Astrocyte (in vitro differentiated cells and primary cell): ENCODE results near the gene RHEBL1. TPM values are rescaled to one million over a fixed set of nuclear protein-coding genes. Genes with fewer than 3 reads are reported as not detected.

Experiments
- DNase-seq: peaks from one replicate; pipeline ENCODE4 v3.0.0-alpha.2; 2010; ENCODE audit warnings: low read depth
- FAIRE-seq: peaks from 2 replicates; lab custom pipeline; 2011; peaks lifted over from hg19 to GRCh38; lab: Jason Lieb, UNC
- H2AFZ ChIP-seq: 2 replicates; pipeline ENCODE4 v1.6.0; 2012; ENCODE audit warnings: low read depth, low read length, inconsistent platforms
- H3K27ac ChIP-seq: 2 replicates; pipeline ENCODE4 v1.5.1; 2011; ENCODE audit warnings: low read depth, low read length, inconsistent platforms
- H3K27me3 ChIP-seq: 2 replicates; pipeline ENCODE4 v1.6.0; 2011; ENCODE audit warnings: low read length, inconsistent platforms; ENCODE audit not compliant: insufficient read depth
- H3K36me3 ChIP-seq: 2 replicates; pipeline ENCODE4 v1.5.1; 2011; ENCODE audit warnings: low read length, inconsistent platforms; ENCODE audit not compliant: insufficient read depth
- H3K4me1 ChIP-seq: 2 replicates; pipeline ENCODE4 v1.5.1; 2011; ENCODE audit warnings: low read length, inconsistent platforms; ENCODE audit not compliant: insufficient read depth
- H3K4me2 ChIP-seq: 2 replicates; pipeline ENCODE4 v1.6.0; 2012; ENCODE audit warnings: low read length, inconsistent platforms
- H3K4me3 ChIP-seq: 2 replicates; pipeline ENCODE4 v1.5.1; 2011; ENCODE audit warnings: low read depth, mild to moderate bottlenecking, low read length, inconsistent platforms; ENCODE audit not compliant: insufficient read depth
- H3K79me2 ChIP-seq: 2 replicates; pipeline ENCODE4 v1.6.0; 2012; ENCODE audit warnings: mild to moderate bottlenecking, low read length, inconsistent platforms; ENCODE audit not compliant: insufficient read depth
- H3K9ac ChIP-seq: 2 replicates; pipeline ENCODE4 v1.6.0; 2012; ENCODE audit warnings: mild to moderate bottlenecking, low read length, inconsistent platforms
- H3K9me3 ChIP-seq: 2 replicates; pipeline ENCODE4 v1.5.1; 2012; ENCODE audit warnings: low read depth, mild to moderate bottlenecking, low read length, inconsistent platforms; ENCODE audit not compliant: insufficient read depth
- H4K20me1 ChIP-seq: 2 replicates; pipeline ENCODE4 v1.6.0; 2012; ENCODE audit warnings: low read length, inconsistent platforms; ENCODE audit not compliant: insufficient read depth
- H3K27ac Mint-ChIP-seq: one replicate; pipeline ENCODE4 v1.8.0; 2021; ENCODE audit warnings: mild to moderate bottlenecking, mixed read lengths; ENCODE audit not compliant: unreplicated experiment
- H3K27me3 Mint-ChIP-seq: one replicate; pipeline ENCODE4 v1.8.0; 2021; ENCODE audit warnings: low read depth, mixed read lengths; ENCODE audit not compliant: unreplicated experiment
- H3K36me3 Mint-ChIP-seq: one replicate; pipeline ENCODE4 v1.8.0; 2021; ENCODE audit warnings: low read depth, mixed read lengths; ENCODE audit not compliant: unreplicated experiment
- H3K4me1 Mint-ChIP-seq: one replicate; pipeline ENCODE4 v1.8.0; 2021; ENCODE audit warnings: low read depth, mixed read lengths; ENCODE audit not compliant: unreplicated experiment
- H3K4me3 Mint-ChIP-seq: one replicate; pipeline ENCODE4 v1.8.0; 2021; ENCODE audit warnings: mild to moderate bottlenecking, moderate library complexity, mixed read lengths; ENCODE audit not compliant: unreplicated experiment
- H3K9me3 Mint-ChIP-seq: one replicate; pipeline ENCODE4 v1.8.0; 2021; ENCODE audit warnings: mild to moderate bottlenecking, mixed read lengths; ENCODE audit not compliant: unreplicated experiment
- CTCF ChIP-seq: IDR thresholded peaks from 2 replicates; pipeline ENCODE4 v1.5.1; 2011; ENCODE audit warnings: low read depth, mild to moderate bottlenecking, inconsistent platforms, low read length, moderate library complexity; ENCODE audit not compliant: insufficient read depth
- EZH2 ChIP-seq: IDR thresholded peaks from 2 replicates; pipeline ENCODE4 v1.6.1; 2012; ENCODE audit warnings: mild to moderate bottlenecking, low read length, inconsistent platforms; ENCODE audit not compliant: insufficient read depth
- total RNA-seq: library from RNA; stranded (reverse); gene quantifications from 2 replicates; pipeline ENCODE4 v1.2.1, GENCODE V29; 2021

The RHEBL1 gene
- total RNA-seq, 1 donor from 2014 or later: 1.3 TPM

GRCh38 chr12:49037111-49037946 is 32.5 kb downstream of the RHEBL1 start:
- Histone ChIP-seq H3K9me3 (no peaks in the 10 kb centered on the region), H3K4me3 (no peak overlapping the region), H3K27ac (no peak overlapping the region), H3K79me2 (peaks cover 27% of the 10 kb centered on the region), H3K36me3 (peaks cover 48% of the 10 kb centered on the region), H4K20me1 (peaks cover 81% of the 10 kb centered on the region), H3K4me2 (no peak overlapping the region), H3K4me1 (no peaks in the 10 kb centered on the region), H3K9ac (no peak overlapping the region), H3K27me3 (no peaks in the 10 kb centered on the region), H2AFZ (no peak overlapping the region)
- TF ChIP-seq CTCF (no peak), EZH2 (no peak)
- Mint-ChIP-seq H3K27me3 (no peaks in the 10 kb centered on the region), H3K4me3 (no peak overlapping the region), H3K36me3 (peaks cover 18% of the 10 kb centered on the region), H3K4me1 (no peaks in the 10 kb centered on the region), H3K9me3 (no peaks in the 10 kb centered on the region), H3K27ac (no peak overlapping the region)
- DNase-seq (no peak), FAIRE-seq (no peak)

- Mint-ChIP-seq H3K36me3 (peaks cover 15% of the 10 kb centered on the region), H3K27me3 (no peaks in the 10 kb centered on the region), H3K9me3 (no peaks in the 10 kb centered on the region), H3K27ac (no peak overlapping the region), H3K4me1 (no peaks in the 10 kb centered on the region), H3K4me3 (no peak overlapping the region)
- H3K4me1 ChIP-seq: no peaks in the 10 kb centered on the region
- no peaks in the 10 kb centered on the region for H3K27me3 ChIP-seq
- no peaks in the 10 kb centered on the region for H3K9me3 ChIP-seq
- no peak overlapping the region for H3K9ac ChIP-seq
- H3K27ac ChIP-seq: no peak overlapping the region
- H3K4me2 ChIP-seq: no peak overlapping the region
- H2AFZ ChIP-seq: no peak overlapping the region
- TF ChIP-seq EZH2 (no peak), CTCF (no peak)
- DNase-seq: no peak
- no peak for FAIRE-seq
- no peak overlapping the region for H3K4me3 ChIP-seq
- H3K79me2 ChIP-seq: peaks cover 27% of the 10 kb centered on the region
- peaks cover 46% of the 10 kb centered on the region for H3K36me3 ChIP-seq
- H4K20me1 ChIP-seq: peaks cover 83% of the 10 kb centered on the region
Observed at GRCh38 chr12:49036029-49036428, 33.8 kb downstream of the RHEBL1 start.

GRCh38 chr12:49034286-49034622 is 35.5 kb downstream of the RHEBL1 start:
- H2AFZ ChIP-seq: no peak overlapping the region
- Mint-ChIP-seq H3K36me3 (peaks cover 15% of the 10 kb centered on the region), H3K4me1 (no peaks in the 10 kb centered on the region), H3K4me3 (no peak overlapping the region), H3K9me3 (no peaks in the 10 kb centered on the region), H3K27me3 (no peaks in the 10 kb centered on the region), H3K27ac (no peak overlapping the region)
- H3K79me2 ChIP-seq: peaks cover 24% of the 10 kb centered on the region
- peaks cover 81% of the 10 kb centered on the region for H4K20me1 ChIP-seq
- no peaks in the 10 kb centered on the region for H3K4me1 ChIP-seq
- H3K27me3 ChIP-seq: no peaks in the 10 kb centered on the region
- no peak overlapping the region for H3K4me3 ChIP-seq
- no peak overlapping the region for H3K4me2 ChIP-seq
- peaks cover 48% of the 10 kb centered on the region for H3K36me3 ChIP-seq
- DNase-seq: no peak
- no peak overlapping the region for H3K27ac ChIP-seq
- H3K9ac ChIP-seq: no peak overlapping the region
- no peak for TF ChIP-seq EZH2
- TF ChIP-seq CTCF: no peak
- FAIRE-seq: no peak
- H3K9me3 ChIP-seq: no peaks in the 10 kb centered on the region
